Parathyroid adenoma (tissue), 2 donors: Measurements from ENCODE around the gene TDRD1.
"Not testable (repeated sequence)": the region's sequence is repeated elsewhere in the genome, so short reads cannot be mapped to it uniquely, and the experiment has no call there.

Source experiments
- H2AFZ ChIP-seq: fragments of 300-600 bp; sonication (generic); one replicate; pipeline ENCODE4 v1.7.0; 2017; ENCODE audit warnings: antibody characterized with exemption, mild to moderate bottlenecking
- H3K27ac ChIP-seq: fragments of 300-600 bp; sonication (generic); one replicate; pipeline ENCODE4 v1.7.0; 2017
- H3K27me3 ChIP-seq: fragments of 300-600 bp; sonication (generic); one replicate; pipeline ENCODE4 v1.7.0; 2017; ENCODE audit warnings: low read length; ENCODE audit not compliant: control insufficient read depth, insufficient read depth
- H3K36me3 ChIP-seq: fragments of 300-600 bp; sonication (generic); one replicate; pipeline ENCODE4 v1.7.0; 2017; ENCODE audit warnings: low read length; ENCODE audit not compliant: control insufficient read depth, insufficient read depth
- H3K4me1 ChIP-seq: fragments of 300-600 bp; sonication (generic); one replicate; pipeline ENCODE4 v1.7.0; 2017; ENCODE audit warnings: control low read depth
- H3K4me2 ChIP-seq: fragments of 300-600 bp; sonication (generic); one replicate; pipeline ENCODE4 v1.7.0; 2017; ENCODE audit warnings: low read length
- H3K4me3 ChIP-seq: fragments of 300-600 bp; sonication (generic); one replicate; pipeline ENCODE4 v1.7.0; 2017; ENCODE audit warnings: low read depth, low read length
- H3K79me2 ChIP-seq: fragments of 300-600 bp; sonication (generic); one replicate; pipeline ENCODE4 v1.7.0; 2017; ENCODE audit warnings: control low read depth
- H3K9ac ChIP-seq: fragments of 300-600 bp; sonication (generic); one replicate; pipeline ENCODE4 v1.7.0; 2017; ENCODE audit warnings: mild to moderate bottlenecking
- H3K9me3 ChIP-seq: fragments of 300-600 bp; sonication (generic); one replicate; pipeline ENCODE4 v1.7.0; 2017; ENCODE audit warnings: low read length; ENCODE audit not compliant: control insufficient read depth
- CTCF ChIP-seq: fragments of 300-600 bp; sonication (generic); IDR thresholded peaks from one replicate; pipeline ENCODE4 v1.7.0; 2017; ENCODE audit warnings: antibody characterized with exemption, mild to moderate bottlenecking
- donor health status: primary hyperparathyroidism.

TDRD1 gene

DNA sequence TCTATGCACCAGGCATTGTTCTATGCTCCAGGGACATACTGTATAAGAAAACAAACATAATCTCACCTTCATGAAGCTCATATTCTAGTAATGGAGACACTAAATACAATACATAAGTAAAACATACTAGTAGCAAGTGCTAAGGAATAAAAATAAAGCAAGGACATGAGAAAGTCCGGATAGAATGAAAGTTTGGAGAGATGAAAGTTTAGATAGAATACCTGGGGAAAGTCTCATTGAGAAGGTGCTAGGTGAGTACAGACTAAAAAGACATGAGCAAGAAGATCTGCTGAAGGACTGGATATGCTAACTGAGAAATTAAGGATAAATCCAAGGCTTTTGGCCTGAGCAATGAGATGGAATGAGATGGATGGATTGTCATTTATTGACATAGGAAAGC is 39.1 kb upstream of the TDRD1 start:
- no peaks in the 10 kb centered on the region for H3K4me1 ChIP-seq
- H3K36me3 ChIP-seq, result no peaks in the 10 kb centered on the region
- H3K4me2 ChIP-seq, result no peak overlapping the region
- H3K4me3 ChIP-seq, result no peak overlapping the region
- H3K9ac ChIP-seq, result no peak overlapping the region
- no peaks in the 10 kb centered on the region for H3K27me3 ChIP-seq
- no peak overlapping the region for H3K27ac ChIP-seq
- H3K79me2 ChIP-seq, result no peaks in the 10 kb centered on the region
- no peak for TF ChIP-seq CTCF
- H2AFZ ChIP-seq, result no peak overlapping the region
- no peaks in the 10 kb centered on the region for H3K9me3 ChIP-seq

DNA sequence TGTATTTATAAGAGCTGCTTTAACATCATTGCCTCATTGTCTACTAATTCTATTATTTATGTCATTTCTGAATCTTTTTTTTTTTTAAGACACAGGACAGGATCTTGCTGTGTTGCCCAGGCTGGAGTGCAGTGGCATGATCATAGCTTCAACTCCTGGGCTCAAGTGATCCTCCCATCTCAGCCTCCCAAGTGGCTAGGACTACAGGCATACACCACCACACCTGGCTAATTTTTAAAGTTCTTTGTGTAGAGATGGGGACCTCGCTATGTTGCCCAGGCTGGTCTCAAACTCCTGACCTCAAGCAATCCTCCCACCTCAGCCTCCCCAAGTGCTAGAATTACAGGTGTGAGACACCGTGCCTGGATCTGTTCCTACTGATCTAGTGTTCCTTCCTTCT is 38.3 kb upstream of the TDRD1 start:
- not testable (repeated sequence) for H3K9me3 ChIP-seq, H2AFZ ChIP-seq, H3K9ac ChIP-seq, H3K27ac ChIP-seq, H3K27me3 ChIP-seq, H3K4me2 ChIP-seq, H3K79me2 ChIP-seq, H3K36me3 ChIP-seq, H3K4me3 ChIP-seq, H3K4me1 ChIP-seq

- TF ChIP-seq CTCF, result no peak
- no peaks in the 10 kb centered on the region for H3K9me3 ChIP-seq
- no peak overlapping the region for H3K27ac ChIP-seq
- no peak overlapping the region for H2AFZ ChIP-seq
- no peaks in the 10 kb centered on the region for H3K36me3 ChIP-seq
- H3K4me3 ChIP-seq, result no peak overlapping the region
- no peak overlapping the region for H3K4me2 ChIP-seq
- H3K4me1 ChIP-seq, result no peaks in the 10 kb centered on the region
- H3K9ac ChIP-seq, result no peak overlapping the region
- H3K27me3 ChIP-seq, result no peaks in the 10 kb centered on the region
- H3K79me2 ChIP-seq, result no peaks in the 10 kb centered on the region
These were observed 37.1 kb upstream of the TDRD1 start for GRCh38 chr10:114142018-114142417.

DNA sequence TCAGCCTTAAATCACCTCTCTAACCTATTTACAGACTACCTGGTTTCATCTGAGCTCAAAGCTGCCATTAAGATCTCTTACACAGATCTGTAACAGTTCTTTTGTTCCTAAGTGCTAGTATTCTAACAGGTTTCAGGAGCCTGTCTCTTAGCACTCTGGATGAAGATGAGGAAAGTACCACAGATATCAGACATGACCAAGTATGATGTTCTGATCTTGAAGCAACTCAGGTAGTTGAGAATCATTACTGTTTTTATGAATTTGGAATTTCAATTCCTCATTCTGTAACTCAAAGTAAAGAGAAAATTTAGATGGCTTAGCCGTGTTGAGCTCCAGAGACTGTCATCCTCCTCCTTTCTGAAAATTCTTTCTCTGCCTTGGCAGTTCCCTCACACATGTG is 36.0 kb upstream of the TDRD1 start:
- no peaks in the 10 kb centered on the region for H3K36me3 ChIP-seq
- no peaks in the 10 kb centered on the region for H3K4me1 ChIP-seq
- no peak overlapping the region for H2AFZ ChIP-seq
- H3K4me3 ChIP-seq, result no peak overlapping the region
- H3K4me2 ChIP-seq, result no peak overlapping the region
- no peaks in the 10 kb centered on the region for H3K79me2 ChIP-seq
- TF ChIP-seq CTCF, result no peak
- no peak overlapping the region for H3K27ac ChIP-seq
- H3K9ac ChIP-seq, result no peak overlapping the region
- no peaks in the 10 kb centered on the region for H3K9me3 ChIP-seq
- H3K27me3 ChIP-seq, result no peaks in the 10 kb centered on the region

GRCh38 chr10:114149476-114149875 is 29.7 kb upstream of the TDRD1 start:
- H2AFZ ChIP-seq, H3K27me3 ChIP-seq, H3K36me3 ChIP-seq, H3K9ac ChIP-seq, H3K79me2 ChIP-seq, H3K9me3 ChIP-seq, H3K27ac ChIP-seq, H3K4me1 ChIP-seq, H3K4me3 ChIP-seq, H3K4me2 ChIP-seq: not testable (repeated sequence)

DNA sequence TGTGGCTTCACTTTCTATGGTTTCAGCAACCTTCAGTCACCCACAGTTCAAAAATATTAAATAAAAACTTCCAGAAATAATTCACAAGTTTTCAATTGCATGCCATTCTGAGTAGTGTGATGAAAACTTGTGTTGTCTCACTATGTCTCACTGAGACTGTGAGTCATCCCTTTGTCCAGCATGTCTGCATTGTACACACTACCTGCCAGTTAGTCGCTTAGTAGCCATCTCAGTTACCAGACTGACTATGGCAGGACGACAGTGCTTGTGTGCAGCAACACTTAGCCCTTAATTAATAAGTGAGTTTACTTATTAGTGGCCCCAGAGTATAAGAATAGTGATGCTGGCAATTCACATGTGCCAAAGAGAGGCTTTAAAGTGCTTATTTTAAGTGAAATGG is 27.7 kb upstream of the TDRD1 start:
- Histone ChIP-seq H3K79me2 (no peaks in the 10 kb centered on the region), H3K4me1 (no peaks in the 10 kb centered on the region), H3K9me3 (no peaks in the 10 kb centered on the region), H2AFZ (no peak overlapping the region), H3K27me3 (no peaks in the 10 kb centered on the region), H3K36me3 (no peaks in the 10 kb centered on the region), H3K9ac (no peak overlapping the region), H3K27ac (no peak overlapping the region), H3K4me3 (no peak overlapping the region), H3K4me2 (no peak overlapping the region)
- no peak for TF ChIP-seq CTCF
